NT2/D1 (cell line): ENCODE measurements around the gene TTLL5.

ENCODE experiments used
- YY1 ChIP-seq: IDR thresholded peaks from 2 replicates; pipeline ENCODE4 v1.6.1; 2011; ENCODE audit not compliant: insufficient read length, insufficient read depth
- ZNF274 ChIP-seq: IDR thresholded peaks from 2 replicates; pipeline ENCODE4 v1.6.1; 2011; ENCODE audit warnings: mild to moderate bottlenecking, low read depth, low read length

DNA sequence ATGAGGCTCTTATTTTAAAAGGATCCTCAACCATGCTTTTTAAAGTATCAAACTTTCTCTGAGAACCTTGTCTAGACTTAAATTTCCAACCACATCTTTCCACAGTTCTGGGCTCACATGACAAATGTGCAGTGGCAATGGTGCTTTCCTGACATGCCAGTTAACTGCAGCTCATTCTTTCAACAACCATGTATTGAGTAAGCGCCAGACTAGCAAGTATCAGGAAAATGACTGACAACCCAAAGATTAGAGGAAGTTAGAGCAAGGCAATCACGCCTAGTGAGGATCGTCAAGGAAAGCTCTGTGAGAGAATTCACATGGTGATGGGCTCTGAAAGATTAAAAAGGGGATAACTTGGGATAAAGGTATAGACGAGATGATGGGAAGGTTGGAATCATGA lies 46.9 kb upstream of the TTLL5 start:
- TF ChIP-seq YY1 = no peak
- TF ChIP-seq ZNF274 = no peak
